GM19395 (cell line): Measurements from ENCODE around the gene TOB2.

ENCODE experiments used
- ATAC-seq: cut with Tn5 transposase; IDR thresholded peaks from one replicate; pipeline ENCODE4 v1.9.1; 2021; ENCODE audit warnings: mild to moderate bottlenecking, moderate library complexity; ENCODE audit not compliant: unreplicated experiment

The TOB2 gene

GRCh38 chr22:41446639-41447434 lies at the start of gene TOB2:
TSS of gene TOB2 (minus strand) at chr22:41446801. CDS start at chr22:41437345, 9,456 bp downstream.
- peak; percentile 36 for ATAC-seq

GRCh38 chr22:41491374-41492100 lies 44.9 kb upstream of the TOB2 start:
- ATAC-seq = no peak

- no peak for ATAC-seq
Measured at GRCh38 chr22:41488596-41489385, 42.2 kb upstream of the TOB2 start.

GRCh38 chr22:41488076-41488475 lies 41.5 kb upstream of the TOB2 start:
- no peak for ATAC-seq

GRCh38 chr22:41487037-41487935 lies 40.7 kb upstream of the TOB2 start:
- no peak for ATAC-seq

- ATAC-seq = no peak
Measured at GRCh38 chr22:41485033-41485432, 38.4 kb upstream of the TOB2 start.

GRCh38 chr22:41482319-41482935 lies 35.8 kb upstream of the TOB2 start:
- no peak for ATAC-seq

GRCh38 chr22:41481925-41482318 lies 35.3 kb upstream of the TOB2 start:
- ATAC-seq = no peak

- no peak for ATAC-seq
Measured at GRCh38 chr22:41481131-41481830, 34.7 kb upstream of the TOB2 start.

GRCh38 chr22:41480397-41480735 lies 33.8 kb upstream of the TOB2 start:
- ATAC-seq = no peak

GRCh38 chr22:41479671-41480396 lies 33.2 kb upstream of the TOB2 start:
- ATAC-seq = no peak

GRCh38 chr22:41478891-41479521 lies 32.4 kb upstream of the TOB2 start:
- ATAC-seq = no peak

GRCh38 chr22:41478473-41478872 lies 31.9 kb upstream of the TOB2 start:
- ATAC-seq = no peak

- no peak for ATAC-seq
Measured at GRCh38 chr22:41474872-41475451, 28.4 kb upstream of the TOB2 start.

GRCh38 chr22:41471568-41471967 lies 25.0 kb upstream of the TOB2 start:
- no peak for ATAC-seq

- no peak for ATAC-seq
Measured at GRCh38 chr22:41470886-41471285, 24.3 kb upstream of the TOB2 start.

GRCh38 chr22:41469218-41469851 lies 22.7 kb upstream of the TOB2 start:
- peak; percentile 21 for ATAC-seq
